OCI-LY3 (cell line): Measurements from ENCODE around the gene COLEC11.

Experiments used
- H2AFZ ChIP-seq: fragments of 200-600, 300-600 bp; shearing (Covaris generic); 2 replicates; pipeline ENCODE4 v1.6.0; 2014; ENCODE audit warnings: antibody characterized with exemption, low read depth, low read length
- H3K27ac ChIP-seq: fragments of 200-600, 300-600 bp; sonication (generic); 2 replicates; pipeline ENCODE4 v1.5.1; 2014; ENCODE audit warnings: mild to moderate bottlenecking, low read length, moderate library complexity, mixed read lengths
- H3K27me3 ChIP-seq: fragments of 200-600, 300-600 bp; sonication (generic); 2 replicates; pipeline ENCODE4 v1.6.1; 2014; ENCODE audit warnings: low read depth, low read length, mixed read lengths
- H3K36me3 ChIP-seq: fragments of 200-600, 300-600 bp; sonication (generic); replicated peaks from 2 replicates; pipeline ENCODE3; 2014; ENCODE audit warnings: low read depth, low read length, mixed read lengths
- H3K4me1 ChIP-seq: fragments of 300-600, 200-600 bp; sonication (generic); 2 replicates; pipeline ENCODE4 v1.6.1; 2014; ENCODE audit warnings: low read length, mixed read lengths
- H3K4me2 ChIP-seq: fragments of 200-600, 300-600 bp; sonication (generic); 2 replicates; pipeline ENCODE4 v1.6.1; 2014; ENCODE audit warnings: low read length, mixed read lengths
- H3K4me3 ChIP-seq: fragments of 300-600, 200-600 bp; sonication (generic); 2 replicates; pipeline ENCODE4 v1.5.1; 2014; ENCODE audit warnings: antibody characterized with exemption, mild to moderate bottlenecking, low read length, moderate library complexity
- H3K79me2 ChIP-seq: fragments of 300-600, 200-600 bp; shearing (Covaris generic); 2 replicates; pipeline ENCODE4 v1.6.1; 2014; ENCODE audit warnings: mild to moderate bottlenecking, low read length, mixed read lengths
- H3K9ac ChIP-seq: fragments of 300-600, 200-600 bp; shearing (Covaris generic); 2 replicates; pipeline ENCODE4 v1.6.0; 2014; ENCODE audit warnings: mild to moderate bottlenecking, low read length, moderate library complexity
- H3K9me3 ChIP-seq: fragments of 200-600, 300-600 bp; shearing (Covaris generic); 2 replicates; pipeline ENCODE4 v1.6.1; 2014; ENCODE audit warnings: low read length, mixed read lengths; ENCODE audit not compliant: insufficient read depth
- H4K20me1 ChIP-seq: fragments of 200-600, 300-600 bp; sonication (generic); 2 replicates; pipeline ENCODE4 v1.6.1; 2016; ENCODE audit warnings: low read length, mixed read lengths; ENCODE audit not compliant: insufficient read depth
- CTCF ChIP-seq: fragments of 200-600, 300-600 bp; sonication (generic); IDR thresholded peaks from 2 replicates; pipeline ENCODE4 v1.5.1; 2014; ENCODE audit warnings: antibody characterized with exemption, low read length, low read depth
- EZH2phosphoT487 ChIP-seq: fragments of 200-600 bp; shearing (Covaris generic); IDR thresholded peaks from 2 replicates; pipeline ENCODE4 v1.6.1; 2018; ENCODE audit warnings: antibody characterized with exemption, mixed run types, low read depth

COLEC11 gene

GRCh38 chr2:3637692-3638455 lies 43.0 kb downstream of the COLEC11 start:
- no peak overlapping the region for H3K27ac ChIP-seq
- H2AFZ ChIP-seq, result no peak overlapping the region
- H3K4me1 ChIP-seq, result peaks cover 3% of the 10 kb centered on the region; the same call in 1 of the 2 replicates
- H3K9ac ChIP-seq, result no peak overlapping the region
- H3K9me3 ChIP-seq, result no peaks in the 10 kb centered on the region
- H3K4me2 ChIP-seq, result no peak overlapping the region
- H3K36me3 ChIP-seq, result no peaks in the 10 kb centered on the region
- no peaks in the 10 kb centered on the region for H4K20me1 ChIP-seq
- no peak overlapping the region for H3K4me3 ChIP-seq
- H3K27me3 ChIP-seq, result no peaks in the 10 kb centered on the region; the same call in 1 of the 2 replicates
- TF ChIP-seq EZH2phosphoT487 (no peak), CTCF (no peak)
- H3K79me2 ChIP-seq, result no peaks in the 10 kb centered on the region

GRCh38 chr2:3638456-3638810 lies 43.5 kb downstream of the COLEC11 start:
- no peak overlapping the region for H3K4me2 ChIP-seq
- H3K9me3 ChIP-seq, result no peaks in the 10 kb centered on the region
- H4K20me1 ChIP-seq, result no peaks in the 10 kb centered on the region
- no peaks in the 10 kb centered on the region for H3K36me3 ChIP-seq
- H3K79me2 ChIP-seq, result no peaks in the 10 kb centered on the region
- no peak overlapping the region for H3K27ac ChIP-seq
- H2AFZ ChIP-seq, result no peak overlapping the region
- no peak overlapping the region for H3K4me3 ChIP-seq
- TF ChIP-seq CTCF, result no peak
- no peak for TF ChIP-seq EZH2phosphoT487
- no peaks in the 10 kb centered on the region; the same call in 1 of the 2 replicates for H3K27me3 ChIP-seq
- peaks cover 3% of the 10 kb centered on the region; the same call in 1 of the 2 replicates for H3K4me1 ChIP-seq
- no peak overlapping the region for H3K9ac ChIP-seq

GRCh38 chr2:3639015-3639630 lies 44.2 kb downstream of the COLEC11 start:
- Histone ChIP-seq H2AFZ (0 out of 2 replicates have a peak overlapping the region, but pooled peaks have one; percentile 30), H3K4me1 (peaks cover 6% of the 10 kb centered on the region; the same call in 1 of the 2 replicates), H3K9me3 (no peaks in the 10 kb centered on the region), H3K9ac (no peak overlapping the region), H3K4me2 (no peak overlapping the region), H3K27ac (no peak overlapping the region), H3K27me3 (no peaks in the 10 kb centered on the region; the same call in 1 of the 2 replicates), H3K4me3 (no peak overlapping the region), H4K20me1 (no peaks in the 10 kb centered on the region), H3K36me3 (no peaks in the 10 kb centered on the region), H3K79me2 (no peaks in the 10 kb centered on the region)
- TF ChIP-seq EZH2phosphoT487 (no peak), CTCF (no peak)

- Histone ChIP-seq H3K4me2 (no peak overlapping the region), H3K27ac (no peak overlapping the region), H3K9ac (no peak overlapping the region), H4K20me1 (no peaks in the 10 kb centered on the region), H3K4me3 (no peak overlapping the region), H2AFZ (no peak overlapping the region), H3K36me3 (no peaks in the 10 kb centered on the region), H3K79me2 (no peaks in the 10 kb centered on the region), H3K27me3 (no peaks in the 10 kb centered on the region; the same call in 1 of the 2 replicates), H3K4me1 (peaks cover 8% of the 10 kb centered on the region; the same call in 1 of the 2 replicates), H3K9me3 (no peaks in the 10 kb centered on the region)
- TF ChIP-seq EZH2phosphoT487 (no peak), CTCF (no peak)
Observed at GRCh38 chr2:3639653-3640052, 44.7 kb downstream of the COLEC11 start.
